Tibial artery (tissue), 4 donors: ENCODE data around the gene ZNF609.

Experiments
- DNase-seq, 2 donors: peaks; one replicate each; pipeline ENCODE4 v3.0.0-alpha.2; 2019
- H3K27ac ChIP-seq, 2 donors: fragments of 200-600 bp; sonication (generic) in 1 of 2; 1 replicate in 1 of 2; 2 replicates in 1 of 2; pipeline ENCODE4 v1.5.1; 2018 to 2019; ENCODE audit warnings: mild to moderate bottlenecking in 1 of 2
- H3K27me3 ChIP-seq, 2 donors: fragments of 200-600 bp; sonication (generic) in 1 of 2; one replicate each; pipeline versions ENCODE4 v1.5.1 to v1.6.0; 2016 to 2019
- H3K36me3 ChIP-seq, 3 donors: fragments of 200-600 bp; sonication (generic) in 2 of 3; one replicate each; pipeline ENCODE4 v1.5.1; 2016 to 2019; ENCODE audit warnings: mild to moderate bottlenecking in 2 of 3
- H3K4me1 ChIP-seq, 4 donors: fragments of 200-600 bp; sonication (generic) in 2 of 4; 1 replicate in 3 of 4; 2 replicates in 1 of 4; pipeline ENCODE4 v1.5.1; 2016 to 2019
- H3K4me3 ChIP-seq, 2 donors: fragments of 200-600 bp; sonication (generic) in 1 of 2; 1 replicate in 1 of 2; 2 replicates in 1 of 2; pipeline ENCODE4 v1.5.1; 2018 to 2019; ENCODE audit warnings: mild to moderate bottlenecking in 2 of 2
- H3K9me3 ChIP-seq, 3 donors: fragments of 200-600 bp; sonication (generic) in 1 of 3; one replicate each; pipeline ENCODE4 v1.5.1; 2016 to 2019
- CTCF ChIP-seq, 2 experiments: fragments of 200-600 bp in 1 of 2; fragments of 450-650 bp in 1 of 2; IDR thresholded peaks; one replicate each; pipeline ENCODE4 v1.5.1; 2017 to 2019; ENCODE audit warnings: antibody characterized with exemption in 2 of 2, mild to moderate bottlenecking in 1 of 2, moderate library complexity in 1 of 2
- intact Hi-C: fragments of 100-400 bp; cut with DNase I; formaldehyde crosslinking; loops from one replicate; pipeline ENCODE4 v1.15.0; 2023; ENCODE audit warnings: low total_unique reads

ZNF609 gene

GRCh38 chr15:64459066-64459781 is 1.2 kb upstream of the ZNF609 start:
- Histone ChIP-seq H3K9me3 (no peaks in the 10 kb centered on the region), H3K4me3 (no peak overlapping the region), H3K4me1 (peaks cover 0 to 32% (median 19%) of the 10 kb centered on the region in 4 donors), H3K27me3 (no peaks in the 10 kb centered on the region), H3K36me3 (peaks cover 0 to 24% (median 8%) of the 10 kb centered on the region in 3 donors), H3K27ac (no peak overlapping the region)
- no peak for TF ChIP-seq CTCF (IDR thresholded peaks at IDR 0.05)
- DNase-seq = no peak
- intact Hi-C loops = no loop called here

GRCh38 chr15:64460724-64461720 is 644 bp downstream of the ZNF609 start:
- Histone ChIP-seq H3K9me3 (no peaks in the 10 kb centered on the region), H3K4me3 (peak overlapping the region; percentile 96 to 97), H3K4me1 (peaks cover 0 to 45% (median 23%) of the 10 kb centered on the region in 4 donors), H3K27me3 (no peaks in the 10 kb centered on the region), H3K36me3 (peaks cover 0 to 11% (median 2%) of the 10 kb centered on the region in 3 donors), H3K27ac (peak overlapping the region; percentile 86 to 93)
- no peak for TF ChIP-seq CTCF (IDR thresholded peaks at IDR 0.05)
- intact Hi-C loops = no loop called here
- DNase-seq = peak; percentile 38 to 67

- H3K4me1 ChIP-seq = peaks cover 0 to 52% (median 26%) of the 10 kb centered on the region in 4 donors
- DNase-seq = no peak
- TF ChIP-seq CTCF (IDR thresholded peaks at IDR 0.05) = no peak
Measured at GRCh38 chr15:64461721-64462162, 1.4 kb downstream of the ZNF609 start.

GRCh38 chr15:64462492-64462891 is 2.1 kb downstream of the ZNF609 start:
- no peak for DNase-seq
- H3K36me3 ChIP-seq = no peaks in the 10 kb centered on the region
- peak overlapping the region in 1 of 2 donors; percentile 86 for H3K27ac ChIP-seq
- peaks cover 0 to 60% (median 30%) of the 10 kb centered on the region in 4 donors for H3K4me1 ChIP-seq
- no peak overlapping the region for H3K4me3 ChIP-seq
- no peaks in the 10 kb centered on the region for H3K27me3 ChIP-seq
- intact Hi-C loops = no loop called here
- H3K9me3 ChIP-seq = no peaks in the 10 kb centered on the region
- no peak for TF ChIP-seq CTCF (IDR thresholded peaks at IDR 0.05)

More at GRCh38 chr15:64461721-64462162, 1.4 kb downstream of the ZNF609 start:
- Histone ChIP-seq H3K4me3 (peak overlapping the region; percentile 96 to 97), H3K36me3 (peaks cover 0 to 3% (median 0%) of the 10 kb centered on the region in 3 donors), H3K9me3 (no peaks in the 10 kb centered on the region), H3K27ac (peak overlapping the region; percentile 86 to 93), H3K27me3 (no peaks in the 10 kb centered on the region)
- intact Hi-C loops = no loop called here

- TF ChIP-seq CTCF (IDR thresholded peaks at IDR 0.05) = no peak
- Histone ChIP-seq H3K36me3 (no peaks in the 10 kb centered on the region), H3K27ac (no peak overlapping the region), H3K27me3 (no peaks in the 10 kb centered on the region), H3K9me3 (no peaks in the 10 kb centered on the region), H3K4me1 (peaks cover 0 to 62% (median 33%) of the 10 kb centered on the region in 4 donors), H3K4me3 (no peak overlapping the region)
- no peak for DNase-seq
- intact Hi-C loops = no loop called here
Measured at GRCh38 chr15:64464276-64465005, 4.1 kb downstream of the ZNF609 start.
